HepG2 (cell line): ENCODE measurements around the gene MAN1A1. TPM values are rescaled to one million over a fixed set of nuclear protein-coding genes. Genes with fewer than 3 reads are reported as not detected.

Experiments used
- ATAC-seq: fragments of 200-7000 bp; cut with Tn5 transposase; 3 replicates; pipeline ENCODE4 v1.9.1; 2020; ENCODE audit warnings: mild to moderate bottlenecking, moderate library complexity
- BruUV-seq: library from RNA; stranded (reverse); fragments of 400-500 nt; replicated peaks from 2 replicates; lab custom pipeline; 2021; lab: Mats Ljungman, UMichigan
- CTCF ChIA-PET: fragments of 300-600 bp; formaldehyde crosslinking; extraction: SDS; loops from one replicate; lab custom pipeline; 2021; ENCODE audit warnings: low total read pairs, inconsistent platforms, low intra/inter-chr PET ratio; lab: Yijun Ruan, JAX
- POLR2A ChIA-PET: fragments of 350-600 bp; sonication (Branson Sonifier 250); formaldehyde crosslinking; loops from one replicate; lab custom pipeline; 2020; ENCODE audit warnings: antibody characterized with exemption, inconsistent platforms; lab: Yijun Ruan, JAX
- DNase-seq: peaks from one replicate; pipeline ENCODE4 v3.0.0-alpha.2; 2015; ENCODE audit warnings: low spot score
- FAIRE-seq: peaks from 3 replicates; lab custom pipeline; 2011; peaks lifted over from hg19 to GRCh38; lab: Jason Lieb, UNC
- H2AFZ ChIP-seq: one replicate; pipeline ENCODE4 v1.6.1; 2011; ENCODE audit warnings: low read length, inconsistent platforms
- H3K27ac ChIP-seq: fragments of 300-600 bp; 3 replicates; pipeline ENCODE4 v1.8.0; 2011; ENCODE audit warnings: mixed run types, mild to moderate bottlenecking, mixed read lengths, low read length, inconsistent platforms; ENCODE audit not compliant: insufficient read depth; ENCODE audit errors: extremely low read length
- H3K27me3 ChIP-seq, 2 experiments: fragments of 200-600 bp in 1 of 2; 2 replicates in 1 of 2; 3 replicates in 1 of 2; pipeline versions ENCODE4 v1.6.0 to v1.8.0; 2011; ENCODE audit warnings: low read length in 2 of 2, mild to moderate bottlenecking in 2 of 2, moderate library complexity in 2 of 2, inconsistent platforms in 1 of 2; ENCODE audit not compliant: insufficient read depth in 2 of 2, control insufficient read depth in 1 of 2
- H3K36me3 ChIP-seq, 2 experiments: fragments of 200-600 bp in 1 of 2; replicated peaks in 1 of 2; 2 replicates in 1 of 2; 3 replicates in 1 of 2; pipeline versions ENCODE4 v1.5.1 to v1.8.0; 2011; ENCODE audit warnings: low read length in 2 of 2, inconsistent platforms in 1 of 2; ENCODE audit not compliant: insufficient read depth in 2 of 2, control insufficient read depth in 1 of 2
- H3K4me1 ChIP-seq: 2 replicates; pipeline ENCODE4 v1.5.1; 2012; ENCODE audit warnings: low read length, inconsistent platforms; ENCODE audit not compliant: insufficient read depth
- H3K4me2 ChIP-seq: 2 replicates; pipeline ENCODE4 v1.6.0; 2011; ENCODE audit warnings: low read depth, low read length, inconsistent platforms
- H3K4me3 ChIP-seq, 3 experiments: fragments of 200-600 bp in 1 of 3; sonication (generic), shearing (Covaris generic) in 1 of 3; replicated peaks in 1 of 3; 2 replicates each; pipeline ENCODE4 v1.5.1; 2011 to 2016; ENCODE audit warnings: low read length in 3 of 3, inconsistent platforms in 2 of 3, low read depth in 2 of 3, mild to moderate bottlenecking in 2 of 3, control low read depth in 1 of 3, mixed read lengths in 1 of 3; ENCODE audit not compliant: insufficient read depth in 1 of 3
- H3K79me2 ChIP-seq: one replicate; pipeline ENCODE4 v1.6.1; 2011; ENCODE audit warnings: low read length, inconsistent platforms; ENCODE audit not compliant: insufficient read depth
- H3K9ac ChIP-seq: 2 replicates; pipeline ENCODE4 v1.6.0; 2011; ENCODE audit warnings: mild to moderate bottlenecking, low read depth, low read length, inconsistent platforms; ENCODE audit not compliant: insufficient read depth
- H3K9me3 ChIP-seq: 2 replicates; pipeline ENCODE4 v1.5.1; 2012; ENCODE audit warnings: mild to moderate bottlenecking, low read length
- H4K20me1 ChIP-seq: 2 replicates; pipeline ENCODE4 v1.6.0; 2011; ENCODE audit warnings: inconsistent platforms, mild to moderate bottlenecking, low read length, moderate library complexity; ENCODE audit not compliant: insufficient read depth
- ARID3A ChIP-seq: IDR thresholded peaks from 2 replicates; pipeline ENCODE4 v1.6.1; 2012; ENCODE audit warnings: low read depth, low read length, improper control_type of control experiment
- HOXA7 ChIP-seq: sonication (generic); formaldehyde crosslinking; IDR thresholded peaks from 2 replicates; pipeline ENCODE4 v1.8.1; 2022; ENCODE audit warnings: mild to moderate bottlenecking, missing genetic modification reagents, moderate library complexity
- RBM22 ChIP-seq: fragments of 200-400 bp; formaldehyde crosslinking; optimal IDR thresholded peaks from 2 replicates; pipeline ENCODE3; 2017; ENCODE audit warnings: mild to moderate bottlenecking, low read length, moderate library complexity
- YEATS4 ChIP-seq: sonication (generic); formaldehyde crosslinking; IDR thresholded peaks from 2 replicates; pipeline ENCODE4 v1.4.0; 2020; ENCODE audit warnings: missing genetic modification reagents, borderline replicate concordance
- ZNF362 ChIP-seq: sonication (generic); formaldehyde crosslinking; IDR thresholded peaks from 2 replicates; pipeline ENCODE4 v1.4.0; 2020; ENCODE audit warnings: missing genetic modification reagents, mild to moderate bottlenecking, borderline replicate concordance
- WGBS: methylation state at CpG from one replicate; pipeline ENCODE4 v1.1.6; 2017; ENCODE audit warnings: low lambda C conversion rate; 5-methylcytosine and 5-hydroxymethylcytosine counted together
- in situ Hi-C: cut with HindIII; loops from 2 replicates; pipeline ENCODE4 v1.10.0; 2017; ENCODE audit warnings: low pct_unique_long_range_greater_than_20kb; ENCODE audit not compliant: extremely low pct_ligation_motif_present
- intact Hi-C: fragments of 100-400 bp; cut with micrococcal nuclease; formaldehyde crosslinking; loops from one replicate; pipeline ENCODE4 v1.10.0; 2022; ENCODE audit not compliant: unreplicated experiment
- polyA plus RNA-seq, 8 experiments: library from polyadenylated mRNA; depleted of rRNA in 3 of 8; stranded (reverse) in 7 of 8; unstranded in 1 of 8; fragments of >200 nt; fragmentation: Illumina TruSeq in 4 of 8; extraction: Trizol in 4 of 8; gene quantifications; 2 replicates each; pipeline versions ENCODE4 v1.2.1 to v1.2.3, GENCODE V29; 2011 to 2016; ENCODE audit warnings: low read depth in 4 of 8, missing spikeins in 1 of 8, mixed read lengths in 1 of 8; ENCODE audit not compliant: insufficient read depth in 1 of 8
- total RNA-seq, 5 experiments: library from RNA; depleted of rRNA; stranded (reverse); fragments of >200 nt; fragmentation: Illumina TruSeq; extraction: Trizol; gene quantifications; 2 replicates each; pipeline ENCODE4 v1.2.3, GENCODE V29; 2016; ENCODE audit warnings: low read depth in 1 of 5

The MAN1A1 gene
- total and polyA plus RNA-seq, 2 of the 13 experiments (the other 11 are each of a cell fraction or from before 2014, with no cell fraction given): 156 to 236 TPM

- H3K9me3 ChIP-seq: no peaks in the 10 kb centered on the region
- 97% methylated on average over 2 of the region's 2 CpGs for WGBS
- CTCF ChIA-PET: no interaction called here
- no peak overlapping the region for H3K4me3 ChIP-seq
- POLR2A ChIA-PET: no interaction called here
- FAIRE-seq: no peak
- no TSS peak for BruUV-seq
- DNase-seq: no peak
- intact Hi-C loops: no loop called here
- no peak overlapping the region for H3K27ac ChIP-seq
- no peak for ATAC-seq
- in situ Hi-C loops: no loop called here
- no peak overlapping the region for H3K4me2 ChIP-seq
- H4K20me1 ChIP-seq: peaks cover 49% of the 10 kb centered on the region
- no peaks in the 10 kb centered on the region for H3K4me1 ChIP-seq
- H3K27me3 ChIP-seq: no peaks in the 10 kb centered on the region
- H3K36me3 ChIP-seq: peaks cover 15 to 87% of the 10 kb centered on the region in 2 experiments
- H3K79me2 ChIP-seq: peaks cover 59% of the 10 kb centered on the region
- TF ChIP-seq ARID3A (no peak), ZNF362 (no peak), YEATS4 (CRISPR knock-in tag) (no peak)
- TF ChIP-seq, all 625 proteins: peak for 0
- no peak overlapping the region for H2AFZ ChIP-seq
- no peak overlapping the region for H3K9ac ChIP-seq
Measured at GRCh38 chr6:119290306-119290705, 59.3 kb downstream of the MAN1A1 start.

GRCh38 chr6:119289651-119290050 is 59.9 kb downstream of the MAN1A1 start:
- Histone ChIP-seq H3K4me1 (no peaks in the 10 kb centered on the region), H2AFZ (no peak overlapping the region), H3K79me2 (peaks cover 57% of the 10 kb centered on the region), H3K4me2 (no peak overlapping the region), H3K27ac (no peak overlapping the region), H3K9ac (no peak overlapping the region), H3K4me3 (no peak overlapping the region), H4K20me1 (peaks cover 46% of the 10 kb centered on the region), H3K27me3 (no peaks in the 10 kb centered on the region), H3K36me3 (peaks cover 15 to 86% of the 10 kb centered on the region in 2 experiments), H3K9me3 (no peaks in the 10 kb centered on the region)
- WGBS: 94% methylated on average over 3 of the region's 3 CpGs
- TF ChIP-seq RBM22: peak; percentile 96
- no peak for TF ChIP-seq HOXA7 (CRISPR knock-in tag)
- ATAC-seq: no peak
- in situ Hi-C loops: no loop called here
- ChIA-PET POLR2A (no interaction called here), CTCF (no interaction called here)
- no peak for FAIRE-seq
- intact Hi-C loops: no loop called here
- no peak for DNase-seq
- BruUV-seq: no TSS peak
